ENCODE data around the gene MFAP2. TPM values are rescaled to one million over a fixed set of nuclear protein-coding genes. Genes with fewer than 3 reads are reported as not detected.
A peak's percentile ranks its signal among the peaks of the same experiment; 100 is the strongest.
"Not testable (repeated sequence)": the region's sequence is repeated elsewhere in the genome, so short reads cannot be mapped to it uniquely, and the experiment has no call there.

MFAP2 gene
- total RNA-seq, 4 donors from 2014 or later = 1.1 to 5.6 (median 3.5) TPM; not detected in 1

DNA sequence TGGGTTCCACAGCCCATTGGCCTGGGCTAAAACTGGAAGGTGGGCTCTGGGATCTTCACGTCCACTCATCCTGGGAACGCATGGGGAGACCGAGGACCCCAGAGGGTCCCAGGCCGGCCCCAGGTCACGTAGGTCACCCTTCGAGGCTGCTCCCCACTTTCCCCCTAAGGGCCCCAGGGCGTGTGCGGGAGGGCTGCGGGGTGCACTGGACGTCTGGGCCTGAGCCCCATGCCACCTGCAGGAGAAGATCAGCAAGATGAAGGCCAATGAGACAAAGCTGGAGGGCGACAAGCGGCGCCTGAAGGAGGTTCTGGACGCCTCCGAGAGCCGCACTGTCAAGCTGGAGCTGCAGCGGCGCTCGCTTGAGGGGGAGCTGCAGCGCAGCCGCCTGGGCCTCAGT is 12.5 kb downstream of the MFAP2 start:
- no peak for DNase-seq
- Histone ChIP-seq H3K4me1 (peaks cover 0 to 13% (median 10%) of the 10 kb centered on the region in 4 donors), H3K4me3 (no peak overlapping the region), H3K27ac (no peak overlapping the region), H3K36me3 (no peaks in the 10 kb centered on the region), H3K27me3 (no peaks in the 10 kb centered on the region), H3K9me3 (no peaks in the 10 kb centered on the region)
- no peak for TF ChIP-seq EP300 (IDR thresholded peaks at IDR 0.05; ENCODE audit: low read depth)
- TF ChIP-seq POLR2AphosphoS5 (IDR thresholded peaks at IDR 0.05) = no peak
- no peak for TF ChIP-seq POLR2A (IDR thresholded peaks at IDR 0.05)
- TF ChIP-seq, protein P1, sequence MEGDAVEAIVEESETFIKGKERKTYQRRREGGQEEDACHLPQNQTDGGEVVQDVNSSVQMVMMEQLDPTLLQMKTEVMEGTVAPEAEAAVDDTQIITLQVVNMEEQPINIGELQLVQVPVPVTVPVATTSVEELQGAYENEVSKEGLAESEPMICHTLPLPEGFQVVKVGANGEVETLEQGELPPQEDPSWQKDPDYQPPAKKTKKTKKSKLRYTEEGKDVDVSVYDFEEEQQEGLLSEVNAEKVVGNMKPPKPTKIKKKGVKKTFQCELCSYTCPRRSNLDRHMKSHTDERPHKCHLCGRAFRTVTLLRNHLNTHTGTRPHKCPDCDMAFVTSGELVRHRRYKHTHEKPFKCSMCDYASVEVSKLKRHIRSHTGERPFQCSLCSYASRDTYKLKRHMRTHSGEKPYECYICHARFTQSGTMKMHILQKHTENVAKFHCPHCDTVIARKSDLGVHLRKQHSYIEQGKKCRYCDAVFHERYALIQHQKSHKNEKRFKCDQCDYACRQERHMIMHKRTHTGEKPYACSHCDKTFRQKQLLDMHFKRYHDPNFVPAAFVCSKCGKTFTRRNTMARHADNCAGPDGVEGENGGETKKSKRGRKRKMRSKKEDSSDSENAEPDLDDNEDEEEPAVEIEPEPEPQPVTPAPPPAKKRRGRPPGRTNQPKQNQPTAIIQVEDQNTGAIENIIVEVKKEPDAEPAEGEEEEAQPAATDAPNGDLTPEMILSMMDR (IDR thresholded peaks at IDR 0.05) = no peak
- WGBS, 2 donors (ENCODE audit: low coverage in 1 of 2) = 95% methylated on average over 19 of the region's 21 CpGs; no CpG with 5 or more reads in 1 of the 2 donors
- intact Hi-C loops (cut with DNase I; ENCODE audit: low total_unique reads) (no loop called here), in situ Hi-C loops (cut with MboI; ENCODE audit: low pct_ligation_motif_present in 1 of 4, low pct_unique_long_range_greater_than_20kb in 1 of 4, low sequenced_read_pairs in 3 of 4) (loop anchor here in 1 of 4 donors (10.0 kb wide), 1 partner anchor 77 kb away; no protein-coding TSS in a partner anchor)

DNA sequence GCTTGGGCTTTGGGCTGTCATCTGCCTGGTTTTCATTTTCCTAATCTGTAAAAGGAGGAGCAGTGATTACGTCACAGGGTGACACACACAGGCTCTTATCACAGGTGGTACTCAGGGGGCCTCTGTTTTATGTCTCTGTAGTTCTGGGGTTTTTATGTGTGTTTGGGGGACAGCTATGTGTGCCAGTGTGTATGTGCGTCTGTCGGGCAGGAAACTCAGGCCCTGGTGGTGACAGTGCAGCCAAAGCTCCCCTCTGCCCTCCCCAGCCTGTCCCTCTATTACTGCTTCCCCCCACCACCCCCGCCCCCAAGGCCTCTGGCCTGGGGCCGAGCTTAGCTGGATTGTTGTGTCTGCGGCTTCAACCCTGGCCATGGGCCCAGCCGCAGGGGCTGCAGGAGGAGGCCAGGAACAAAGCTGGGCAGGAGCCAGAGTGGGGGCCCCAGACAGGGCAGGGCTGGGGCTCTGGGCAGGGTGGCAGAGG is 13.3 kb downstream of the MFAP2 start:
- no peak for DNase-seq
- no peak for TF ChIP-seq POLR2A (IDR thresholded peaks at IDR 0.05)
- TF ChIP-seq, protein P1 (IDR thresholded peaks at IDR 0.05) = no peak
- no peak for TF ChIP-seq EP300 (IDR thresholded peaks at IDR 0.05; ENCODE audit: low read depth)
- no peak for TF ChIP-seq POLR2AphosphoS5 (IDR thresholded peaks at IDR 0.05)
- Histone ChIP-seq H3K9me3 (no peaks in the 10 kb centered on the region), H3K27me3 (no peaks in the 10 kb centered on the region), H3K36me3 (no peaks in the 10 kb centered on the region), H3K4me1 (peaks cover 0 to 13% (median 10%) of the 10 kb centered on the region in 4 donors), H3K4me3 (no peak overlapping the region), H3K27ac (peak overlapping the region in 1 of 4 donors; percentile 21)
- intact Hi-C loops (cut with DNase I; ENCODE audit: low total_unique reads) (no loop called here), in situ Hi-C loops (cut with MboI; ENCODE audit: low pct_ligation_motif_present in 1 of 4, low pct_unique_long_range_greater_than_20kb in 1 of 4, low sequenced_read_pairs in 3 of 4) (loop anchor here in 1 of 4 donors (10.0 kb wide), 1 partner anchor 78 kb away; no protein-coding TSS in a partner anchor)
- WGBS, 2 donors (ENCODE audit: low coverage in 1 of 2) = 31 to 33% methylated on average over 1 to 7 of the region's 7 CpGs

DNA sequence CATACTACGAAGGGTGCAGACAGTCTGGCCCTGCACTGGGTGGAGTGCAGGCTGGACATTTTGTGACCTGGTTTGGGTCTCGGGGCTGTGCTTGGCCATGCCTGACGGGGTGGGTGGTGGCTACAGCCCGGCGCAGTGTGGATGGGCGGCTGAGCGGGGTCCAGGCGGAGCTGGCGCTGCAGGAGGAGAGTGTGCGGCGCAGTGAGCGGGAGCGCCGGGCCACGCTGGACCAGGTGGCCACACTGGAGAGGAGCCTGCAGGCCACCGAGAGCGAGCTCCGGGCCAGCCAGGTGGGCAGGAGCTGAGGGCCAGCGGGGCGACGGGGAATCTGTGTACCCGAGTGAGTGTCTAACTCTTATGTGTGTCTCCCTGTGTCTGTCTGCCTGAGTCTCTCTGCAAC is 14.1 kb downstream of the MFAP2 start:
- H3K27ac ChIP-seq = no peak overlapping the region
- 96% methylated on average over 21 of the region's 22 CpGs; no CpG with 5 or more reads in 1 of the 2 donors for WGBS, 2 donors (ENCODE audit: low coverage in 1 of 2)
- H3K36me3 ChIP-seq = no peaks in the 10 kb centered on the region
- no peak overlapping the region for H3K4me3 ChIP-seq
- H3K9me3 ChIP-seq = no peaks in the 10 kb centered on the region
- TF ChIP-seq EP300 (IDR thresholded peaks at IDR 0.05; ENCODE audit: low read depth) (no peak), POLR2A (IDR thresholded peaks at IDR 0.05) (no peak), POLR2AphosphoS5 (IDR thresholded peaks at IDR 0.05) (no peak)
- TF ChIP-seq, protein P1 (IDR thresholded peaks at IDR 0.05) = no peak
- intact Hi-C loops (cut with DNase I; ENCODE audit: low total_unique reads) (no loop called here), in situ Hi-C loops (cut with MboI; ENCODE audit: low pct_ligation_motif_present in 1 of 4, low pct_unique_long_range_greater_than_20kb in 1 of 4, low sequenced_read_pairs in 3 of 4) (loop anchor here in 1 of 4 donors (10.0 kb wide), 1 partner anchor 79 kb away; no protein-coding TSS in a partner anchor)
- H3K4me1 ChIP-seq = peaks cover under 1 to 14% (median 7%) of the 10 kb centered on the region in 4 donors
- no peak for DNase-seq
- no peaks in the 10 kb centered on the region for H3K27me3 ChIP-seq

DNA sequence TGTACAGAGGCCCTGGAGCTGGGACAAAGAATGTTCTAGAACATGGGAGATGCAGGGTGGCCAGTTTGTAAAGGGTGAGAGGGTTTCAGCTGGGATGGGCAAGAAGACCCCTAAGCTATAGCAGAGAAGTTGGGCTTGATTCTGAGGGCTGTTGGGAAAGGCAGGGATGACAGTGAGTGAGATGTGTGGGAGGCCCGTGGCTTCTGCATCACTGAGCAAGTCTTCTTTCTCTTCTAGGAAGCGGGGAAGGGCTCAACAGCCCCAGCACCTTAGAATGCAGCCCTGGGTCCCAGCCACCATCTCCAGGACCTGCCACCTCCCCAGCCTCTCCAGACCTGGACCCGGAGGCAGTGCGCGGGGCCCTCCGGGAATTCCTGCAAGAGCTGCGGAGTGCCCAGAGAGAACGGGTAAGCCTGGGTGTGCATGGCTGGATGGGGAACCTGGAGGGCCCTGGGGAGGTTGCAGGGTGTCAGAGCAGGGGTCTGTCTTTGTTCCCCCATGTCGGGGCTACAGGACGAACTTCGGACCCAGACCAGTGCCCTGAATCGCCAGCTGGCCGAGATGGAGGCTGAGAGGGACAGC is 14.8 kb downstream of the MFAP2 start:
- TF ChIP-seq, protein P1 (IDR thresholded peaks at IDR 0.05) = no peak
- TF ChIP-seq POLR2AphosphoS5 (IDR thresholded peaks at IDR 0.05) (no peak), POLR2A (IDR thresholded peaks at IDR 0.05) (no peak), EP300 (IDR thresholded peaks at IDR 0.05; ENCODE audit: low read depth) (no peak)
- in situ Hi-C loops (cut with MboI; ENCODE audit: low pct_ligation_motif_present in 1 of 4, low pct_unique_long_range_greater_than_20kb in 1 of 4, low sequenced_read_pairs in 3 of 4) = loop anchor here in 1 of 4 donors (10.0 kb wide), 1 partner anchor 79 kb away; no protein-coding TSS in a partner anchor
- DNase-seq = no peak
- H3K27ac ChIP-seq = no peak overlapping the region
- H3K4me1 ChIP-seq = peaks cover 4 to 18% (median 7%) of the 10 kb centered on the region in 4 donors
- 92% methylated on average over 13 of the region's 13 CpGs; no CpG with 5 or more reads in 1 of the 2 donors for WGBS, 2 donors (ENCODE audit: low coverage in 1 of 2)
- intact Hi-C loops (cut with DNase I; ENCODE audit: low total_unique reads) = no loop called here
- H3K9me3 ChIP-seq = no peaks in the 10 kb centered on the region
- H3K27me3 ChIP-seq = no peaks in the 10 kb centered on the region
- no peaks in the 10 kb centered on the region for H3K36me3 ChIP-seq
- H3K4me3 ChIP-seq = no peak overlapping the region

DNA sequence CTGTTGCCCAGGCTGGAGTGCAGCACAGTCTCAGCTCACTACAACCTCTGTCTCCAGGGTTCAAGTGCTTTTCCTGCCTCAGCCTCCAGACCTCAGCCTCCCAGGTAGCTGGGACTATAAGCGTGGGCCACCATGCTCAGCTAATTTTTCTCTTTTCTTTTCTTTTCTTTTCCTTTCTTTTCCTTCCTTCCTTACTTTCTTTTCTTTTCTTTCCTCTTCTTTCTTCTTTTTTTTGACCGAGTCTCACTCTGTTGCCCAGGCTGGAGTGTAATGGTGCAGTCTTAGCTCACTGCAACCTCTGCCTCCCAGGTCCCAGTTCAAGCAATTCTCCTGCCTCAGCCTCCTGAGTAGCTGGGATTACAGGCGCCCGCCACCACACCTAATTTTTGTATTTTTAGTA is 16.3 kb downstream of the MFAP2 start:
- peaks cover 4 to 26% (median 9%) of the 10 kb centered on the region in 4 donors for H3K4me1 ChIP-seq
- H3K36me3 ChIP-seq; H3K9me3 ChIP-seq; intact Hi-C loops (cut with DNase I; ENCODE audit: low total_unique reads); H3K27ac ChIP-seq; H3K27me3 ChIP-seq; DNase-seq; H3K4me3 ChIP-seq: not testable (repeated sequence)
- 97 to 100% methylated on average over 1 to 4 of the region's 4 CpGs for WGBS, 2 donors (ENCODE audit: low coverage in 1 of 2)
- in situ Hi-C loops (cut with MboI; ENCODE audit: low pct_ligation_motif_present in 1 of 4, low pct_unique_long_range_greater_than_20kb in 1 of 4, low sequenced_read_pairs in 3 of 4) = loop anchor here in 1 of 4 donors (10.0 kb wide), 1 partner anchor 81 kb away; no protein-coding TSS in a partner anchor
